Right renal cortex interstitium (tissue), 3 donors: Measurements from ENCODE around the gene KDR. TPM values are rescaled to one million over a fixed set of nuclear protein-coding genes. Genes with fewer than 3 reads are reported as not detected.

Experiments used
- DNase-seq, 3 donors: peaks; one replicate each; pipeline ENCODE4 v3.0.0-alpha.2; 2013; ENCODE audit warnings: low read depth in 3 of 3, low spot score in 2 of 3
- polyA plus RNA-seq, 3 donors: library from polyadenylated mRNA; unstranded; fragments of 120-200 nt; gene quantifications; one replicate each; pipeline ENCODE4 v1.2.1, GENCODE V29; 2013; ENCODE audit not compliant: insufficient read length in 3 of 3

The KDR gene
- 10 to 100 TPM; 61.0 to 71.6 (median 67.9) TPM for polyA plus RNA-seq

- peak in 1 of 3 donors; percentile 17 for DNase-seq
These were observed at the start of gene KDR for GRCh38 chr4:55125087-55125721. Gene KDR (minus strand): TSS chr4:55125595. CDS start chr4:55125293, 302 bp downstream.

DNA sequence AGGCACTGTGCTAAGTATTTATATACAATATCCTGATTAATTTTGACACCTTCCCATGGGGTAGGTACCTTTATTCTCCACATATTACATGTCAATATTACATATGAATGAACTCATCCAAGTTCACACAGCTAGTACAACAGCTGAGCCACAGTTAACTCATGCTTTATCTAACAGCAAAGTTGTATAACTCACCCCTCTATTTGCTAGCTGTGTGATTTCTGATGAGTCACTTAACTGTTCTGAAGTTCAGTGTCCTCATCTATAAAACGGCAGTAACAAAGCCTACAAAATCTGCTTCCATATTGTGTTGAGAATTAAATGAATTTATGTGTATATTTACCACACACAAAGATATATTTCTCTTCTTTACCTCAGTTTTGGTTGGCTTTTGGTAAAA lies 48.2 kb upstream of the KDR start:
- DNase-seq: no peak

- DNase-seq: no peak
These were observed 47.4 kb upstream of the KDR start for GRCh38 chr4:55172694-55173287.

- DNase-seq: no peak
These were observed 45.1 kb upstream of the KDR start for GRCh38 chr4:55170462-55170861.

GRCh38 chr4:55169352-55169961 lies 44.1 kb upstream of the KDR start:
- DNase-seq: no peak

DNA sequence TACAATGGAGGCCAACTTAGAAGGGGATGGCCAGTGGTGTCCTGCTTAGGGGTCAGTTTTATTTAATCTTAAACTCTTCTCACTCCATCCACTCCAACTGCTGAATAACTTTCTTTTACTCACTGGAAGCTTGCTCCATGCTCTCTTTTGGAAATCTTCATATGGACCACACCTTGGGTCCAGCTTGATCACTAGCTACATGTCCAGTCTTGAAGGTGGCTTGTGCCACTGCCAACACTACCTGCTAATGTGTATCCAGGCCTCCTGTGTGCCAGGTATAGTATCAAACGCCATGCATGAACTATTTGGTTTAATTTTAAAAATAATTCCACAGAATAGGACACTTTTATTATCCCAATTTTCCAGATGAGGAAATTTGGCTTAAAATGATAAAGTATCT lies 37.0 kb upstream of the KDR start:
- no peak for DNase-seq

DNA sequence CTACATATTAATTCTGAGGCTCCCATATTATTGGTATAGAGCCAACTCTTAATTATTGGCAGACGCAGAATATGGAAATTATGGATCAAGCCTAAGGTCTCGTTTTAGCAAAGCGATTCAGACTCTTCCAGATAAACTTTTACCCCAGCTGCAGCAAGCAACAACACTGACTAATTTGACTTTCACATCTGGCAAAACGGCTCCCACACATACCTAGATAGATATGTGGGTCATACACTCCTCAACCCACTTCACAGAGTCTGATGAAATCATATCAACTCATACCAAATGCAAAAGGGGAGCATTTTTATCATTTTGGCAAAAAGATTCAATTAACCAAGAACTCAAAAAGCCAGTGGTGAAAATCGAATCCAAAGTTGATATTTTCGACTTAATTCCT lies 36.3 kb upstream of the KDR start:
- no peak for DNase-seq

- no peak for DNase-seq
These were observed 34.5 kb upstream of the KDR start for GRCh38 chr4:55159851-55160250.

DNA sequence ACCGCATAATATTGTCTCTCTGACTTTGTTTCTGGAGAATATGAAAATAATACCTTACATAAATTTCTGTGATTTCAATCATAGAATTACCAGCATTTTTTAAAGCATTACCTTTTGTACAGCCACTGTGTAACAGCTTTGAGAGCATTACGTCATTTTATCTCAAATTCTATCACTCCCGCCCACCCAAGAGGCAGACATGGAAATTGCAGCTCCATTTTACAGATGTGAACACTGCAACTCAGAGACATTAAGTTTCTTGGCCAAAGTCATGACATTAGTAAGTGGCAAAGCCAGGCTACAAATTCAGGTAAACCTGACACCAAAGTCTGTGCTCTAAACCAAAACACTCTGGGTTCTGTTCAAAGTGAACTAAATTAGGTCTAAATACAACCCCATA lies 33.6 kb upstream of the KDR start:
- DNase-seq: no peak

GRCh38 chr4:55157559-55158277 lies 32.3 kb upstream of the KDR start:
- no peak for DNase-seq

GRCh38 chr4:55154933-55155332 lies 29.5 kb upstream of the KDR start:
- no peak for DNase-seq

- no peak for DNase-seq
These were observed 29.0 kb upstream of the KDR start for GRCh38 chr4:55154290-55154880.

DNA sequence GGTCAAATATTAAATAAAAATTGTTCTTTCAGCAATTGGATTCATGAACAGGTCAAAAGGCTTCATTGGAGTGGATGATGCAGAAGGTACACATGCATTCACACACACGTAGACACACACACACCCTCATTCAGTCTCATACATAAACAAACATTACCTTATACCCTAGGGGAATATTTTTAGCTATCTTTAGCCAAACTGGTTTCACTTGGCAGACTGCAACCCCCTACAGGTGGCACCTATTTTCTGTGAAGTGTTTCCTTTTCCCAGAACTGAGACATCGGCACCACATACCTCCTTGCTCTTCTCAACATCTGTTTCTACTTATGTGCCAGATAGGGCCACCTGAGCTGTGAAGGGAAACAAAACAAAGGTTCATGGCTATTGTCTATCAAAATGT lies 18.5 kb upstream of the KDR start:
- DNase-seq: no peak

GRCh38 chr4:55138367-55138766 lies 13.0 kb upstream of the KDR start:
- no peak for DNase-seq

DNA sequence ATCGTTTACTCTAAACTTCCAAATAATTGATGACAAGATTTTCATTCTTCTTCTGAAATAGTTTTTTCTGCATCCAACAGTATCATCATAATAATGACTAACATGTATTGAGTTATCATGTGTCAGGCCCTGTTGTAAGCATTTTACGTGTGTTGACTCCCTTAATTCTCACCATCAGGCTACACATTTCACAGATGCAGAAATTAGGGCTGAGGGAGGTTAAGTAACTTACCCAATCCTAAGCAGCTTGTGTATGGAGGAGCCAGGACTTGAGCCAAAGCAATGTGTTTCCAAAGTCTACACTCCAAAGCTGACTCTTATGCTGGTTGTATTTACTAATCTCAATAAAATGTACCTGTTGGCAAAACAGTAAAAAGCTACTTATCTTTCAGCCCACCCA lies 11.2 kb upstream of the KDR start:
- no peak for DNase-seq

GRCh38 chr4:55133951-55134350 lies 8.6 kb upstream of the KDR start:
- no peak for DNase-seq

GRCh38 chr4:55132775-55133174 lies 7.4 kb upstream of the KDR start:
- DNase-seq: no peak

DNA sequence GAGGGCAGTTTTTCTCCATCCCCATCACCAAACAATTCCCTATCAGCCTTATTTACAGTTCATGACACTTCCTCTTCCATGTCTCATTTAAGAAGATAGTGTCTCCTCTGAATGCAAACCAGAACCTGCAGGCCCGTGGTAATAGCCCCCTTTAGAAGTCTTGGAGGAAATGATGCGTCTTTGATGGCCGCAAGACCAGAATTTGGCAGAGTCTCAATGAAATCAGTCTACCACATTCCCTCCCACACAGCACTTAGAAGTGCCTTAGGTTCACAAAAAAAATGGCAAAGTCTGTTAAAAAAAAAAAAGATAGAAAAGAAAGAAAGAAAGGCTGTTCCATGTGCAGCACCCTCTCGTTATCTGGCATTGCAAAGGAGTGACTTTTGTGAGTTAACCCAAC lies 2.1 kb upstream of the KDR start:
- DNase-seq: no peak

- DNase-seq: no peak
These were observed 1.7 kb upstream of the KDR start for GRCh38 chr4:55127053-55127452.

- no peak for DNase-seq
These were observed 557 bp upstream of the KDR start for GRCh38 chr4:55125763-55126541.
